HG03469 (cell line): ENCODE measurements around the gene SPDEF.

Experiments used
- ATAC-seq: cut with Tn5 transposase; IDR thresholded peaks from one replicate; pipeline ENCODE4 v1.9.1; 2021; ENCODE audit warnings: mild to moderate bottlenecking, moderate library complexity, moderate number of reproducible peaks; ENCODE audit not compliant: unreplicated experiment

Gene SPDEF

GRCh38 chr6:34564181-34564580, 8.1 kb upstream of the SPDEF start:
- ATAC-seq: no peak

DNA sequence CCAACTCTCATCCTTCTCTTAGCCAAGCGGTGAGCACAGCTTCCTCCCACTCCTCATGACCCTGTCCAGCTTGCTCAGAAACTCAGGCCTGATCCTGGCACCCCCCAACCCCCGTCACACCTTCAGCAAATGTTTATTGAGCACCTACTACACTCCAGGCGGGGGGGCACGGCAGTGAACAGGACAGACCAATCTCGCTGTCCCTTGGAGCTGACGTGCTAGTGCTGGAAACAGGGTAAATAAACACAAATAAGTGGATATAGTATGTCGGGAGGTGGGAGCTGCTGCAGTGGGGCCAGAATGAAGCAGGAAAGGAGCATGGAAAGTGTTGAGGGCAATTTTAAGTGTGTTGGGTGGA, 7.4 kb upstream of the SPDEF start:
- no peak for ATAC-seq

- no peak for ATAC-seq
Measured at GRCh38 chr6:34562861-34563512, 6.9 kb upstream of the SPDEF start.

DNA sequence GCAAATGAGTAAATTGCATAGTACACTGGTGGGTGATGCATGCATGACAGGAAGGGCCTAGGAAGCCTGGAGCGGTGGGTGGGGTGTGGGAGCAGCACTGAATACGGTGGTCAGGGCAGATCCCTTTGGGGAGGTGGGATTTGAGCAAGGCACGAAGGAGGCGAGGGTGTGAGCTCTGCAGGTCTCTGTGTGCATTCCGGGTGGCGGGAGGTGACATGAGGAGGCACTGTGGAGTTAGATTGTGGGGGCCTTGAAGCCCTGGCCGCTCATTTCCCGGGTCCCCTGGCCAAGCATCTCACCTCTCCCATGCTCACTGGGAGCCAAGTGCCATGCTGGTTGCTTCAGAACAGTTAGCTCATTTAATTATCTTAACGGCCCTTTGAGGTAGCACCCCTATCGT, 6.2 kb upstream of the SPDEF start:
- ATAC-seq: no peak

- ATAC-seq: no peak
Measured at GRCh38 chr6:34561227-34561530, 5.0 kb upstream of the SPDEF start.

- no peak for ATAC-seq
Measured at GRCh38 chr6:34560366-34561226, 4.5 kb upstream of the SPDEF start.

GRCh38 chr6:34559651-34560365, 3.7 kb upstream of the SPDEF start:
- no peak for ATAC-seq

DNA sequence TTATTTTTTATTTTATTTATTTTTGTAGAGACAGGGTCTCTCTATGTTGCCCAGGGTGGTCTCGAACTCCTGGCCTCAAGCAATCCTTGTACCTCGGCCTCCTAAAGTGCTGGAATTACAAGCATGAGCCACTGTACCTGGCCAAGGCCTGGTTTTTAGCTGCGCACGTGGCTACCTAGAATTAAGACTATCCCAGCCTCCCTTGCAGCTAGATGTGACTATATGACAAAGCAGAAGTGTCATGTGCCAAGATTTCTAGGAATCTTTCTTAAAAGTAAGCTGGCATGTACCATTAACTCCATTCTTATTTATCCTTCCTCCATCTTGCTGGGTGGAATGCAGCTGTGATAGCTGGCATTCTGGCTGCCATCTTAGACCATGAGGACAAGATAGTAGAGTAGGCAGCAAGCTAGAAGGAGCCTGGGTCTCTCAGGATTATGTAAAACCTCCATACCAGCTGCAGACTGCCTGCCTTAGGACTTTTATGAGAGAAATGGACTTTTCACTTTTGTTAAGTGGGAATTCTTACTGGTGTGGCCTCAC, 2.1 kb upstream of the SPDEF start:
- ATAC-seq: no peak

DNA sequence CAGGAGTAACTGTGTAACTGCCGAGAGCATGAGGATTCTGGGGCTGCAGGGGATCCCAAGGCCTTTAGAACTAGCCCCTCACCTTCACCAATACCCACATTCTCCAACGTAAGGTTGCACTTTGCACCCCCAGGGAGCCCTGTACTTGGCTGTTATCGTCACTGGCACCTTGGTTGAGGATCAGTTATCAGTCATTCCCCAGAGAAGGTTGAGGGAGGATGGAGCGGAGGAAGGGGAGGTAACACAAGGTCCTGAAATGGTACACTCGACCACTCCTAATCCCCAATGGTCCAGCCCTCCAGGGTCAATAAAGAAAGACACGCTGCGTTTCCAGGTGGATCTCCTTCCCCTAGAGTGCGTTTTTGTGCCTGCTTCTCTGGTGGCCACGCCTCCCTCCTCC, 1.1 kb upstream of the SPDEF start:
- ATAC-seq: no peak

- no peak for ATAC-seq
Measured at GRCh38 chr6:34556493-34556892, 364 bp upstream of the SPDEF start.

DNA sequence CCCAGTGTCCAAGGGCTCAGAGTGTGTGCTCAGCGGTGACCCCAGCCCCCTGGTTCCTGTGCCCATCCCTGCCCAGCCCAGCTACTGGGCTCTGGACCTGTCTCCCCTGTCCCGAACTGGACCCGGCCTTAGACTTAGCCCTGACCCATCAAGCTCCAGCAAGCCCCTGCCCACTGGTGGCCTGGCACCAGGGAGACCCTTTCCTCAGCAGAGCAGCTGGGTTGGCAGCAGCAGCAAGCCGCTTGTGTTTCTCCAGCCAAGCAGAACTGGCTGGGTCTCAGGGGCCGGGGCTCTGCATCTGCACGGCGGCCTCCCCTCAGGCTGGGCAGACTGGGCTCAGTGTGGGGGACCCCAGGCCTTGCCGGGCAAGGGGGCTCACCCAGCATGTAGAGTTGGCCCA, 801 bp downstream of the SPDEF start:
- ATAC-seq: no peak

GRCh38 chr6:34555007-34555322, 1.2 kb downstream of the SPDEF start:
- no peak for ATAC-seq

GRCh38 chr6:34554291-34555006, 1.7 kb downstream of the SPDEF start:
- ATAC-seq: no peak

DNA sequence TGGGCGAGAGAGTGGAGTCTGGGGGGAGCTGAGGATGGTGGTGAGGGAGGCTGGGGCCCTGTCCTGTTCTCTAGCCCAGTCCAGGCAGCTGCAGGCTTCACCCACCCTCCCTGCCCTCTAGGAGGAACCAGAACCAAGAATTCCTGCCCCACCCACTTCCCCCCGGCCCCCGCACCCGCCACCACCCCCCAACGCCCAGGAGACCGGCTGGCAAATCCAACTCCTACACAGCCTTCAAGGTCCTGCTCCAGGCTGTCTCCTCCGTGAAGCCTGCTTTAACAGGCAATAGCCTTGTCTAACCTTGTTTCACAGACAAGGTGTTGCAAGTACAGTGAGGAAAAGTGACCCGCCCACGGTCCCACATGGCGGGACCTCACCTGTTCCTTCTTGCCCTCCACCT, 2.4 kb downstream of the SPDEF start:
- no peak for ATAC-seq

DNA sequence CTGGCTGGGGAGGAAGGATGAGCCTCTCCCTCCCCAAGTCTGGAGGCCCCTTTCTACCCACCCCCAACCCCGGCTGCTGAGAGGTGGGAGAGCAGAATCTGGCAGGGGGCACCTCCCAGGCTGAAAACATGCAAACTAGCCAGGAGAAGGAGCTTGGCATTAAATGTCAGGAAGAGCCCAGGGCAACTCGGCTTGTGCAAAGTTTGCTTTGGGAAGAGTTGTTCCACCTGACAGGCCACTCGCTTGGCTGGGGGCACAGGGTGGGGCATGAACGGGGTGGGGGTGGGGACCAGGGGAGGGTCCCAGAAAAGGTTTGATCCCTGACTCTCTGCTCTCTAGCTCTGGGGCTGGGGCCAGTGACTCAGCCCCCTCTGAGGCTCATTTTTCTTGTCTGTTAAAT, 3.0 kb downstream of the SPDEF start:
- ATAC-seq: no peak

DNA sequence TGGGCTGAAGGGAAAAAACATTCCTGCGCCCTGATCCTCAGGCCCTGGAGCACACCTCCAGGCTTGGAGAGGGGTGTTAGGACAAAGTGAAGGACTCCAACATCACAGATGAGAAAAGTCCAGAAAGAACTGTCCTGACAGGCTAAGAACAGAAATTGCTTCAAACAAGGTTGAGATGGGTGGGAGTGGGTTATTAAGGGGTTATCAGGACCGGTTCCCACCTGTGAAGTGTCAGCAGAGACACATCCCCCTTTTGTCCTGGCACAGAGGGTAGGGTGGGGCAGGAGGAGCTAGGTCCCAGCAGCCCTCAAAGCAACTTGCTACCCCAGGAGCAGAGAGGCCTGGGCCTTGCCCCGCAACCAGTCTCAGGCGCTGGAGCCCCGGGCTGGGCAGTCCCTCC, 3.5 kb downstream of the SPDEF start:
- ATAC-seq: no peak

- no peak for ATAC-seq
Measured at GRCh38 chr6:34551720-34552119, 4.4 kb downstream of the SPDEF start.

DNA sequence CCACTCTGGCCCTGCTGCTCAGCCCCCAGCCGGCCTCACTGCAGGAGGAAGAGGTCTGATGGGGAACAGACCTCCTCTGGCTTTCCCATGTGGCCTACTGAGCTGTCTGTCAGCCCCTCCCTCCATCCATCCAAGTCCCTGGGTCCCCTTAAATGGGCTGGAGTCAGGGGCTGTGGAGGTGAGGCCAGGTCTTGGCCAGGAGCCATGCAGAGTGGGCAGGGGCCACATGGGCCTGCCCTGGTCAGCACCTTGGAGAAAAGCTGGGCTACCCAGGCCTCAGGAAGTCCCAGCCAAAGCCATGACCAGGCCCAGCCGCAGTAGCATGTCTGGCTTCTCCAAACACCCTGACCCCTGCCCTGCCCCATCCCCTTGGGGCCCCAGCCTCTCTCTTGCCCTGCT, 6.3 kb downstream of the SPDEF start:
- ATAC-seq: no peak

DNA sequence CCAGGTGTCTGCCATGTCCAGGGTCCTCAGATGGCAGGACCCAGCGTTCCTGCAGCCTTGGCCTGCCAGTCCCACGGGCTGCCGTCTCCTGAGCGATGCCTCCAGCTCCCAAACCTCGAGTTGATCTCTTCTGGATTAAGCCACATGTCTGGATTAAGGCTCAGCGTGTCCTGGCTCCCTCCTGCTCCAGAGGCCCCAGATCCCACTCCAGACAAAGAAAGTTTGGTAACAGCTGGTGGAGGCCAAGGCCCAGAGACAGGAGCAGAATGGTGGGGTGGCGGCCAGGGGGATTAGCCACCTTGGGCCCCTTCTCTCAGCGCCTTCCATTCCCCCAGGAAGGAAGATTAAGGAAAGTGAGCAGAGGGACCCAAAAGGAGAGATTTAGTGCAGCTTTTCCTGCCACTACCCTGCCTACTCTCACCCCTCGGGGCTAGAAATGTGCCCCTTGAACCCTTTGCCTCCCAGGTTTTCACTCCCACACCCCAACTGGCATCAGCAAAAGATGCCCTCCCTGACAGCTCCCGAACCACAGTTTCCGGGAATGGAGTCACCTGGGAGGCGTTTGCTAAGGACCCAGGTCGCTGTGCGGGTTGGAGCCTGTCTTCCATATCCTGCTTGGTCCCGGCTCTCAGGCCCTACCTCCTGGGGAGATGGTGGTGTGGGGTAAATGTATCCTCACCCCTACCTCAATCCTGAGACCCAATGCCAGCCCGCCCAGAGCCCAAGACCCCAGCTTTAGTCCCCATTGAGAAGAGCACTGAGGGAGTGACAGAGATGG, 6.9 kb downstream of the SPDEF start:
- ATAC-seq: no peak
